IMR-90 (cell line): ENCODE results near the gene ACAP2. TPM values are rescaled to one million over a fixed set of nuclear protein-coding genes. Genes with fewer than 3 reads are reported as not detected.

Experiments used
- ATAC-seq: fragments of 200-7000 bp; cut with Tn5 transposase; 2 replicates; pipeline ENCODE4 v1.9.1; 2020; ENCODE audit warnings: low read depth, mild to moderate bottlenecking, moderate library complexity
- BruUV-seq: library from RNA; stranded (reverse); fragments of 400-500 nt; replicated peaks from 2 replicates; lab custom pipeline; 2021; lab: Mats Ljungman, UMichigan
- CTCF ChIA-PET: fragments of 300-600 bp; formaldehyde crosslinking; extraction: SDS; loops from one replicate; lab custom pipeline; 2021; ENCODE audit warnings: antibody characterized with exemption; lab: Yijun Ruan, JAX
- POLR2A ChIA-PET: fragments of 300-600 bp; sonication (Branson Sonifier 250); formaldehyde crosslinking; loops from one replicate; lab custom pipeline; 2022; ENCODE audit warnings: antibody characterized with exemption; ENCODE audit not compliant: unreplicated experiment; lab: Charles Lee
- DNase-seq: peaks from one replicate; pipeline ENCODE4 v3.0.0; 2013
- H2AFZ ChIP-seq: replicated peaks from 2 replicates; pipeline ENCODE3; 2013; ENCODE audit warnings: low read length, mild to moderate bottlenecking; ENCODE audit not compliant: poor library complexity
- H2AK5ac ChIP-seq: 2 replicates; pipeline ENCODE4 v1.6.1; 2013; ENCODE audit warnings: low read depth, low read length, inconsistent platforms
- H2AK9ac ChIP-seq: replicated peaks from 2 replicates; pipeline ENCODE3; 2013; ENCODE audit warnings: mild to moderate bottlenecking, low read depth, low read length, moderate library complexity; ENCODE audit not compliant: poor library complexity
- H2BK120ac ChIP-seq: 2 replicates; pipeline ENCODE4 v1.6.1; 2013; ENCODE audit warnings: low read depth, low read length, inconsistent platforms
- H2BK15ac ChIP-seq: 3 replicates; pipeline ENCODE4 v1.6.1; 2013; ENCODE audit warnings: low read depth, low read length, inconsistent platforms
- H2BK20ac ChIP-seq: 2 replicates; pipeline ENCODE4 v1.6.1; 2013; ENCODE audit warnings: low read depth, mild to moderate bottlenecking, inconsistent platforms, low read length, moderate library complexity
- H2BK5ac ChIP-seq: 2 replicates; pipeline ENCODE4 v1.6.1; 2013; ENCODE audit warnings: mild to moderate bottlenecking, low read depth, low read length, inconsistent platforms; ENCODE audit not compliant: poor library complexity, severe bottlenecking
- H3K14ac ChIP-seq: replicated peaks from 2 replicates; pipeline ENCODE4 v1.6.1; 2013; ENCODE audit warnings: low read depth, low read length, inconsistent platforms
- H3K18ac ChIP-seq: 2 replicates; pipeline ENCODE4 v1.6.1; 2013; ENCODE audit warnings: low read depth, low read length, control low read depth
- H3K23ac ChIP-seq: 2 replicates; pipeline ENCODE4 v1.6.1; 2013; ENCODE audit warnings: low read depth, low read length, inconsistent platforms
- H3K27ac ChIP-seq: 2 replicates; pipeline ENCODE4 v1.5.1; 2013; ENCODE audit warnings: mild to moderate bottlenecking, control low read depth, low read length; ENCODE audit not compliant: insufficient read depth
- H3K27me3 ChIP-seq: 2 replicates; pipeline ENCODE4 v1.6.1; 2013; ENCODE audit warnings: low read length; ENCODE audit not compliant: control insufficient read depth, insufficient read depth
- H3K36me3 ChIP-seq: 2 replicates; pipeline ENCODE4 v1.6.1; 2013; ENCODE audit warnings: low read length, mixed read lengths; ENCODE audit not compliant: control insufficient read depth, insufficient read depth
- H3K4ac ChIP-seq: 2 replicates; pipeline ENCODE4 v1.6.1; 2013; ENCODE audit warnings: low read depth, low read length, inconsistent platforms
- H3K4me1 ChIP-seq: 2 replicates; pipeline ENCODE4 v1.6.1; 2013; ENCODE audit warnings: low read length, mixed read lengths; ENCODE audit not compliant: control insufficient read depth, insufficient read depth
- H3K4me2 ChIP-seq: 2 replicates; pipeline ENCODE4 v1.6.1; 2013; ENCODE audit warnings: low read depth, mild to moderate bottlenecking, control low read depth, low read length, moderate library complexity
- H3K4me3 ChIP-seq: 2 replicates; pipeline ENCODE4 v1.5.1; 2013; ENCODE audit warnings: low read depth, mild to moderate bottlenecking, control low read depth, low read length, moderate library complexity; ENCODE audit not compliant: insufficient read depth
- H3K56ac ChIP-seq: 2 replicates; pipeline ENCODE4 v1.6.1; 2013; ENCODE audit warnings: low read length, inconsistent platforms; ENCODE audit not compliant: insufficient read depth; ENCODE audit errors: extremely low read depth
- H3K79me1 ChIP-seq, 2 experiments: 2 replicates each; pipeline ENCODE4 v1.6.1; 2013; ENCODE audit warnings: low read length in 2 of 2, inconsistent platforms in 1 of 2, low read depth in 1 of 2
- H3K9ac ChIP-seq: 2 replicates; pipeline ENCODE4 v1.6.1; 2013; ENCODE audit warnings: low read depth, low read length, control low read depth
- H3K9me1 ChIP-seq: 2 replicates; pipeline ENCODE4 v1.6.1; 2013; ENCODE audit warnings: low read length, inconsistent platforms; ENCODE audit not compliant: insufficient read depth
- H3K9me3 ChIP-seq: 2 replicates; pipeline ENCODE4 v1.6.1; 2013; ENCODE audit warnings: low read length; ENCODE audit not compliant: control insufficient read depth, insufficient read depth
- H4K20me1 ChIP-seq: 2 replicates; pipeline ENCODE4 v1.6.1; 2013; ENCODE audit warnings: low read length, inconsistent platforms; ENCODE audit not compliant: insufficient read depth
- H4K5ac ChIP-seq: 2 replicates; pipeline ENCODE4 v1.6.1; 2013; ENCODE audit warnings: mild to moderate bottlenecking, low read depth, low read length, control low read depth
- H4K8ac ChIP-seq, 2 experiments: 2 replicates each; pipeline ENCODE4 v1.6.1; 2013; ENCODE audit warnings: low read depth in 2 of 2, low read length in 2 of 2, control low read depth in 1 of 2, inconsistent platforms in 1 of 2
- H4K91ac ChIP-seq: 2 replicates; pipeline ENCODE4 v1.6.1; 2013; ENCODE audit warnings: low read depth, low read length, inconsistent platforms; ENCODE audit not compliant: insufficient read depth
- CHD1 ChIP-seq: IDR thresholded peaks from 2 replicates; pipeline ENCODE4 v1.6.1; 2012; ENCODE audit warnings: low read depth, low read length, improper control_type of control experiment
- FOS ChIP-seq: fragments of 150-350 bp; IDR thresholded peaks from 2 replicates; pipeline ENCODE4 v1.6.1; 2016; ENCODE audit warnings: low read depth, low read length
- MAFK ChIP-seq: IDR thresholded peaks from 2 replicates; pipeline ENCODE4 v1.6.1; 2012; ENCODE audit warnings: low read depth, low read length, improper control_type of control experiment
- MAZ ChIP-seq: IDR thresholded peaks from 2 replicates; pipeline ENCODE4 v1.6.1; 2012; ENCODE audit warnings: low read depth, mild to moderate bottlenecking, low read length, improper control_type of control experiment, moderate library complexity, borderline replicate concordance
- MXI1 ChIP-seq: IDR thresholded peaks from 2 replicates; pipeline ENCODE4 v1.6.1; 2012; ENCODE audit warnings: low read depth, mild to moderate bottlenecking, low read length, moderate library complexity, borderline replicate concordance
- RFX5 ChIP-seq: IDR thresholded peaks from 2 replicates; pipeline ENCODE4 v1.8.0; 2012; ENCODE audit warnings: low read depth, mild to moderate bottlenecking, low read length, moderate library complexity
- SMC3 ChIP-seq: fragments of 150-350 bp; IDR thresholded peaks from 2 replicates; pipeline ENCODE4 v1.6.1; 2016; ENCODE audit warnings: low read depth, mild to moderate bottlenecking, antibody characterized with exemption, low read length, moderate library complexity
- WGBS, 2 experiments: methylation state at CpG; one replicate each; pipeline versions ENCODE4 v1.1.5 to v1.1.7; 2013; ENCODE audit warnings: missing lambda C conversion rate in 2 of 2; ENCODE audit not compliant: insufficient read length in 1 of 2; ENCODE audit errors: extremely low coverage in 2 of 2; 5-methylcytosine and 5-hydroxymethylcytosine counted together
- dilution Hi-C: fragments of 300-500 bp; cut with HindIII; formaldehyde crosslinking; loops from one replicate; pipeline ENCODE4 v1.14.3; 2018; ENCODE audit warnings: low sequenced_read_pairs; ENCODE audit not compliant: unreplicated experiment
- in situ Hi-C: fragments of 300-500 bp; cut with MboI; formaldehyde crosslinking; loops from 3 replicates; pipeline ENCODE4 v1.14.3; 2019; ENCODE audit warnings: low sequenced_read_pairs, inconsistent platforms, mixed read lengths
- intact Hi-C: fragments of 100-400 bp; cut with micrococcal nuclease; formaldehyde crosslinking; loops from 2 replicates; pipeline ENCODE4 v1.10.0; 2022
- polyA plus RNA-seq, 3 experiments: library from polyadenylated mRNA; depleted of rRNA; stranded (reverse); fragments of >200 nt; gene quantifications; 2 replicates each; pipeline ENCODE4 v1.2.3, GENCODE V29; 2012; ENCODE audit warnings: low replicate concordance in 1 of 3
- total RNA-seq: library from RNA; depleted of rRNA; stranded (reverse); fragments of >200 nt; gene quantifications from 2 replicates; pipeline ENCODE4 v1.2.3, GENCODE V29; 2012
- TF ChIP-seq, protein P1 (sequence below): fragments of 150-350 bp; IDR thresholded peaks from 2 replicates; pipeline ENCODE4 v1.6.1; 2016; ENCODE audit warnings: low read depth, mild to moderate bottlenecking, low read length, moderate library complexity, borderline replicate concordance
- TF ChIP-seq, protein P2 (sequence below): conservative IDR thresholded peaks from 2 replicates; pipeline ENCODE4 v1.5.1; 2012; ENCODE audit warnings: mild to moderate bottlenecking, low read depth, low read length, improper control_type of control experiment

ACAP2 gene
- total and polyA plus RNA-seq, 2 of the 4 experiments (the other 2 are of a cell fraction), result 11.9 to 35.1 TPM

DNA sequence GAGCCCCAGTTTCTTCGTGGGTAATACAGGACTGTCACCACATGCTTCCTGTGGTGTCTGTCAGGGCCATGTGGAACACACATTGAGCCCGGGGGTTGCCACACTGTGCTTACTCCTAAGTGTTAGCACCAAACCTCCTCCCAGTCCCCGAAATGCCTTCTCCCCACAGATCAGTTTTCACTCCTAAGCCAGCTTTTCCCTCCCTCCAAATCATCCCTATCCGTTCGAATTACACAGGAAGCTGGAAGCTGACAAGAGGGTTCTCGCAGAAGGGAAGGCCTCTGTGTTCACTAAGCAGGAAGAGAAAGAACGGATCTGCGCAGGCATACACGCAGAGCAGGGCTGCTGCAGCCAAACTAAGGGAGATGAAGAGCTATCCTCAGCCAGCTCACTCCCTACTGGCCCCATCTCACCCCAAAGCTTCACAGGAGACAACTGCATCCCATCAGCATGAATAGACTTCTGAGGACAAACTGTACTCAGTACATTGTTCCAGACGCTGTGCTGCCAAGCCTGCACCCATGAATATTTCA is 204.2 kb downstream of the ACAP2 start:
- 35% methylated on average over 2 of the region's 10 CpGs; no CpG with 5 or more reads in 1 of the 2 experiments for WGBS, 2 experiments
- H3K18ac ChIP-seq, result no peak overlapping the region
- in situ Hi-C loops, result no loop called here
- H3K4ac ChIP-seq, result no peak overlapping the region
- no peaks in the 10 kb centered on the region for H3K9me3 ChIP-seq
- peak overlapping the region; percentile 1; the same call in 1 of the 2 replicates for H3K27ac ChIP-seq
- ATAC-seq (peak; percentile 80), DNase-seq (peak; percentile 50)
- no peak overlapping the region for H3K4me2 ChIP-seq
- no TSS peak for BruUV-seq
- no peak overlapping the region for H3K56ac ChIP-seq
- H2AK5ac ChIP-seq, result peak overlapping the region; percentile 8; the same call in 1 of the 2 replicates
- CTCF ChIA-PET, result interaction anchor here (1.7 kb wide), 1 partner anchor 11 kb away, joined by 4 read pairs; no protein-coding TSS in a partner anchor
- no peak overlapping the region for H2BK15ac ChIP-seq
- H2BK120ac ChIP-seq, result no peak overlapping the region
- H3K4me3 ChIP-seq, result no peak overlapping the region
- intact Hi-C loops, result no loop called here
- H3K9me1 ChIP-seq, result peaks cover 3% of the 10 kb centered on the region; the same call in 1 of the 2 replicates
- H4K91ac ChIP-seq, result no peak overlapping the region
- no peak for TF ChIP-seq FOS
- peak; percentile 49; the same call in 1 of the 2 replicates for TF ChIP-seq MXI1
- TF ChIP-seq MAFK, result no peak
- no peak for TF ChIP-seq RFX5
- TF ChIP-seq SMC3, result no peak
- TF ChIP-seq, protein P1, sequence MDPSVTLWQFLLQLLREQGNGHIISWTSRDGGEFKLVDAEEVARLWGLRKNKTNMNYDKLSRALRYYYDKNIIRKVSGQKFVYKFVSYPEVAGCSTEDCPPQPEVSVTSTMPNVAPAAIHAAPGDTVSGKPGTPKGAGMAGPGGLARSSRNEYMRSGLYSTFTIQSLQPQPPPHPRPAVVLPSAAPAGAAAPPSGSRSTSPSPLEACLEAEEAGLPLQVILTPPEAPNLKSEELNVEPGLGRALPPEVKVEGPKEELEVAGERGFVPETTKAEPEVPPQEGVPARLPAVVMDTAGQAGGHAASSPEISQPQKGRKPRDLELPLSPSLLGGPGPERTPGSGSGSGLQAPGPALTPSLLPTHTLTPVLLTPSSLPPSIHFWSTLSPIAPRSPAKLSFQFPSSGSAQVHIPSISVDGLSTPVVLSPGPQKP, result no peak
- no peak for TF ChIP-seq CHD1
- TF ChIP-seq, protein P2, sequence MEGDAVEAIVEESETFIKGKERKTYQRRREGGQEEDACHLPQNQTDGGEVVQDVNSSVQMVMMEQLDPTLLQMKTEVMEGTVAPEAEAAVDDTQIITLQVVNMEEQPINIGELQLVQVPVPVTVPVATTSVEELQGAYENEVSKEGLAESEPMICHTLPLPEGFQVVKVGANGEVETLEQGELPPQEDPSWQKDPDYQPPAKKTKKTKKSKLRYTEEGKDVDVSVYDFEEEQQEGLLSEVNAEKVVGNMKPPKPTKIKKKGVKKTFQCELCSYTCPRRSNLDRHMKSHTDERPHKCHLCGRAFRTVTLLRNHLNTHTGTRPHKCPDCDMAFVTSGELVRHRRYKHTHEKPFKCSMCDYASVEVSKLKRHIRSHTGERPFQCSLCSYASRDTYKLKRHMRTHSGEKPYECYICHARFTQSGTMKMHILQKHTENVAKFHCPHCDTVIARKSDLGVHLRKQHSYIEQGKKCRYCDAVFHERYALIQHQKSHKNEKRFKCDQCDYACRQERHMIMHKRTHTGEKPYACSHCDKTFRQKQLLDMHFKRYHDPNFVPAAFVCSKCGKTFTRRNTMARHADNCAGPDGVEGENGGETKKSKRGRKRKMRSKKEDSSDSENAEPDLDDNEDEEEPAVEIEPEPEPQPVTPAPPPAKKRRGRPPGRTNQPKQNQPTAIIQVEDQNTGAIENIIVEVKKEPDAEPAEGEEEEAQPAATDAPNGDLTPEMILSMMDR, result no peak
- 0 out of 2 replicates have a peak, but pooled peaks have one; percentile 3 for TF ChIP-seq MAZ
- dilution Hi-C loops, result no loop called here
- H3K4me1 ChIP-seq, result no peaks in the 10 kb centered on the region; the same call in 1 of the 2 replicates
- H3K14ac ChIP-seq, result 0 out of 2 replicates have a peak overlapping the region, but pooled peaks have one; percentile 35
- H4K20me1 ChIP-seq, result no peaks in the 10 kb centered on the region
- H2BK5ac ChIP-seq, result no peak overlapping the region
- no peak overlapping the region for H3K23ac ChIP-seq
- peak overlapping the region; percentile 21; the same call in 1 of the 2 replicates for H3K9ac ChIP-seq
- no peak overlapping the region for H2AK9ac ChIP-seq
- H3K36me3 ChIP-seq, result no peaks in the 10 kb centered on the region
- peak overlapping the region in 1 of 2 experiments; percentile 45; a peak in 2 of 4 replicates for H4K8ac ChIP-seq
- peak overlapping the region; percentile 4 for H2AFZ ChIP-seq
- POLR2A ChIA-PET, result no interaction called here
- H4K5ac ChIP-seq, result peak overlapping the region; percentile 30
- no peaks in the 10 kb centered on the region for H3K27me3 ChIP-seq
- peaks cover 16 to 22% of the 10 kb centered on the region in 2 experiments for H3K79me1 ChIP-seq
- H2BK20ac ChIP-seq, result no peak overlapping the region
